Heart left ventricle (tissue), 16 donors: ENCODE data around the gene VTI1A. TPM values are rescaled to one million over a fixed set of nuclear protein-coding genes. Genes with fewer than 3 reads are reported as not detected.

Experiments used
- ATAC-seq, 4 donors: fragments of 200-7000 bp; cut with Tn5 transposase; one replicate each; pipeline ENCODE4 v1.9.1; 2020 to 2022; ENCODE audit warnings: moderate library complexity in 4 of 4, mild to moderate bottlenecking in 3 of 4, moderate number of reproducible peaks in 1 of 4
- DNase-seq, 5 donors: peaks; one replicate each; pipeline ENCODE4 v3.0.0-alpha.2; 2020
- H3K27ac ChIP-seq, 12 donors: fragments of 200-600 bp; sonication (generic) in 4 of 12; one replicate each; pipeline versions ENCODE4 v1.5.0 to v1.8.0; 2016 to 2022; ENCODE audit warnings: mild to moderate bottlenecking in 2 of 12
- H3K27me3 ChIP-seq, 9 donors: fragments of 200-600 bp; sonication (generic) in 2 of 9; one replicate each; pipeline versions ENCODE4 v1.5.1 to v1.8.0; 2016 to 2022; ENCODE audit warnings: mild to moderate bottlenecking in 3 of 9
- H3K36me3 ChIP-seq, 9 donors: fragments of 200-600 bp; sonication (generic) in 2 of 9; one replicate each; pipeline versions ENCODE4 v1.5.0 to v1.8.0; 2018 to 2022; ENCODE audit warnings: mild to moderate bottlenecking in 2 of 9
- H3K4me1 ChIP-seq, 12 donors: fragments of 200-600 bp; sonication (generic) in 4 of 12; one replicate each; pipeline versions ENCODE4 v1.5.0 to v1.8.0; 2016 to 2022; ENCODE audit warnings: mild to moderate bottlenecking in 3 of 12
- H3K4me3 ChIP-seq, 12 donors: fragments of 200-600 bp; sonication (generic) in 4 of 12; one replicate each; pipeline versions ENCODE4 v1.5.0 to v1.8.0; 2017 to 2022; ENCODE audit warnings: mild to moderate bottlenecking in 9 of 12, moderate library complexity in 4 of 12
- H3K9me3 ChIP-seq, 12 donors: fragments of 200-600 bp; sonication (generic) in 4 of 12; one replicate each; pipeline versions ENCODE4 v1.5.0 to v1.8.0; 2016 to 2022; ENCODE audit warnings: mild to moderate bottlenecking in 1 of 12
- POLR2A ChIP-seq, 2 donors: fragments of 450-650 bp; IDR thresholded peaks; one replicate each; pipeline ENCODE4 v1.6.1; 2017; ENCODE audit warnings: antibody characterized with exemption in 2 of 2, mild to moderate bottlenecking in 2 of 2, moderate library complexity in 2 of 2
- WGBS, 4 donors: extraction: QIAGEN DNeasy Blood & Tissue Kit in 2 of 4; methylation state at CpG; one replicate each; pipeline versions ENCODE4 v1.1.5 to v1.1.7; 2013 to 2018; 5-methylcytosine and 5-hydroxymethylcytosine counted together
- intact Hi-C, 10 donors: fragments of 100-400 bp; cut with DNase I; formaldehyde crosslinking; loops; one replicate each; pipeline versions ENCODE4 v1.11.1 to v1.14.2; 2022
- polyA plus RNA-seq, 2 donors: library from polyadenylated mRNA; stranded (reverse); fragments of 200-250 nt; gene quantifications; one replicate each; pipeline ENCODE4 v1.2.3, GENCODE V29; 2013
- total RNA-seq, 9 donors: library from RNA; depleted of rRNA in 2 of 9; stranded (reverse); fragments of >200 nt in 2 of 9; fragmentation: NEBNext Ultra II Directional in 3 of 9; extraction: Animal tissue kit (Norgen Biotek cat#: 25700) in 3 of 9; gene quantifications; one replicate each; pipeline versions ENCODE4 v1.1.0 to v1.2.4, GENCODE V29; 2016 to 2023
- TF ChIP-seq, protein P1 (sequence below), 12 donors: fragments of 200-600 bp; sonication (generic) in 4 of 12; IDR thresholded peaks; one replicate each; pipeline versions ENCODE4 v1.5.0 to v1.8.0; 2018 to 2022; ENCODE audit warnings: antibody characterized with exemption in 12 of 12, mild to moderate bottlenecking in 5 of 12
- donor health status: ischemic (EF 13 %, LVEDD 7.1; RV severe dilation, severe dysfunction).
- donor health status: healthy with polysubstance abuse.
- donor health status: DM: no; HTN: yes; CAD: no.
- donor health status: DM: no; HTN: no; CAD: no.
- donor health status: ischemic (EF 25% LVEDD 6.9; RV normal size, moderate dysfunction).
- donor health status: ischemic (EF 25% LVEDD 5.7; RV mildly dilated, moderate dysfunction).
- donor health status: healthy.
- donor health status: DM: yes; HTN: yes; CAD: no.
- donor health status: ischemic (EF 35%, LVEDD 5.7; RV mildly dilated, moderate dysfunction).
- donor health status: nonischemic (EF 11% LVEDD 7.7; RV severe dilation, severe dysfunction).
- donor health status: DM: yes; HTN: yes; CAD: no.
- donor health status: PGD.
- donor health status: ischemic (EF 29% LVEDD 5.4; RV normal size, mild dysfunction).
- donor health status: nonischemic (EF 23%, LVEDD 6.1; RV moderate dilation, normal function).

Gene VTI1A
- total and polyA plus RNA-seq, 11 donors = 6.0 to 33.1 (median 23.2) TPM

DNA sequence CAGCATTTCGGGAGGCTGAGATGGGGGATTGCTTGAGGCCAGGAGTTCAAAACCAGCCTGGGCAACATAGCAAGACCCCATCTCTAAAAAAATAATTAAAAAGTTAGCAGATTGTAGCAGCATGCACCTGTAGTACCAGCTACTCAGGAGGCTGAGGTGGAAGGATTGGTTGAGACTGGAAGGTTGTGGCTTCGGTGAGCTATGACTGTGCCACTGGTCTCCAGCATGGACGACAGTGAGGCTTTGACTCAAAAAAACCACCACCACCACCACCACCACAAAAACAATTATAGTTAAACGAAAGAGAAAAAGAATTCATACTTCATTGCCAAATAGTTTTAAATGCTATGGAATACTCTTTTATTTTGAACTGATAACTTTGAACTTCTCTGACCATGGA is 63.4 kb downstream of the VTI1A start:
- H3K9me3 ChIP-seq = no peaks in the 10 kb centered on the region
- WGBS, 4 donors = 94 to 95% (median 95%) methylated on average over 4 of the region's 4 CpGs
- no peaks in the 10 kb centered on the region for H3K27me3 ChIP-seq
- no peak for DNase-seq
- intact Hi-C loops = no loop called here
- no peak overlapping the region for H3K4me3 ChIP-seq
- peaks cover 0 to 9% (median 0%) of the 10 kb centered on the region in 12 donors for H3K4me1 ChIP-seq
- no peak for ATAC-seq
- TF ChIP-seq, protein P1, sequence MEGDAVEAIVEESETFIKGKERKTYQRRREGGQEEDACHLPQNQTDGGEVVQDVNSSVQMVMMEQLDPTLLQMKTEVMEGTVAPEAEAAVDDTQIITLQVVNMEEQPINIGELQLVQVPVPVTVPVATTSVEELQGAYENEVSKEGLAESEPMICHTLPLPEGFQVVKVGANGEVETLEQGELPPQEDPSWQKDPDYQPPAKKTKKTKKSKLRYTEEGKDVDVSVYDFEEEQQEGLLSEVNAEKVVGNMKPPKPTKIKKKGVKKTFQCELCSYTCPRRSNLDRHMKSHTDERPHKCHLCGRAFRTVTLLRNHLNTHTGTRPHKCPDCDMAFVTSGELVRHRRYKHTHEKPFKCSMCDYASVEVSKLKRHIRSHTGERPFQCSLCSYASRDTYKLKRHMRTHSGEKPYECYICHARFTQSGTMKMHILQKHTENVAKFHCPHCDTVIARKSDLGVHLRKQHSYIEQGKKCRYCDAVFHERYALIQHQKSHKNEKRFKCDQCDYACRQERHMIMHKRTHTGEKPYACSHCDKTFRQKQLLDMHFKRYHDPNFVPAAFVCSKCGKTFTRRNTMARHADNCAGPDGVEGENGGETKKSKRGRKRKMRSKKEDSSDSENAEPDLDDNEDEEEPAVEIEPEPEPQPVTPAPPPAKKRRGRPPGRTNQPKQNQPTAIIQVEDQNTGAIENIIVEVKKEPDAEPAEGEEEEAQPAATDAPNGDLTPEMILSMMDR (IDR thresholded peaks at IDR 0.05) = no peak
- no peak for TF ChIP-seq POLR2A (IDR thresholded peaks at IDR 0.05)
- H3K27ac ChIP-seq = no peak overlapping the region
- H3K36me3 ChIP-seq = no peaks in the 10 kb centered on the region

DNA sequence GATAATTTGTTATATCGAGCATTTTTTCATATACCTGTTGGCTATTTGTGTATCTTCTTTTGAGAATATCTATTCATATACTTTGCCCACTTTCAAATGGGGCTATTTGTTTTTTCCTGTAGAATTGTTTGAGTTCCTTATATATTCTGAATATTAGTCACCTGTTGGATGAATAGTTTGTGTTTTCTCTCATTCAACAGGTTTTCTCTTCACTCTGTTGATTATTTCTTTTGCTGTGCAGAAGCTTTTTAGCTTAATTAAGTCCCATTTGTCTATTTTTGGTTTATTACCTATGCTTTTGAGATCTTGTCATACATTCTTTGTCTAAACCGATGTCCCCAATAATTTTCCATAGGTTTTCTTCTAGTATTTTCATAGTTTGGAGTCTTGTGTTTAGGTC is 65.3 kb downstream of the VTI1A start:
- Histone ChIP-seq H3K27ac (no peak overlapping the region), H3K4me3 (no peak overlapping the region), H3K9me3 (no peaks in the 10 kb centered on the region), H3K27me3 (no peaks in the 10 kb centered on the region), H3K36me3 (no peaks in the 10 kb centered on the region), H3K4me1 (peaks cover 0 to 5% (median 0%) of the 10 kb centered on the region in 12 donors)
- DNase-seq = no peak
- intact Hi-C loops = no loop called here
- 95 to 98% (median 97%) methylated on average over 2 of the region's 2 CpGs for WGBS, 4 donors
- ATAC-seq = no peak
- TF ChIP-seq POLR2A (IDR thresholded peaks at IDR 0.05) = no peak
- TF ChIP-seq, protein P1 (IDR thresholded peaks at IDR 0.05) = no peak

DNA sequence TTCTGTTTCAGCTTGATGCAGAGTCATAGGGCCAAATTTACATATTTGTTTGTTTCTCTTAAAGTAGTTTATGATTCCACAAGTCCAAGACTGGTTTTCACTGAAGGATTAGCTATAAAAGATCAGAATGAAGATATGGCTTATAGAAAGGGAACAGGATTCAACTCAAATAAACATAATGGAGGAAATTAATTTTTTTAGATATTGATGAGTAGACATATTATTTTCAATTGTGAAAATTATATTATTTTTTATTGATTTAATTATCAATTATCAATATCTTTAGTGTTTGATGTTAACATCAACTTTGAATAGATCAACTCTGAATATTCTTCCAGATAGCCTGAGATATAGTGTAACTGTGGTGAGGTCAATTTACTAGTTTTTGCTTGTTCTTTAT is 68.1 kb downstream of the VTI1A start:
- Histone ChIP-seq H3K4me1 (peaks cover 0 to 3% (median 0%) of the 10 kb centered on the region in 12 donors), H3K27ac (no peak overlapping the region), H3K27me3 (no peaks in the 10 kb centered on the region), H3K36me3 (no peaks in the 10 kb centered on the region), H3K9me3 (no peaks in the 10 kb centered on the region), H3K4me3 (no peak overlapping the region)
- ATAC-seq (no peak), DNase-seq (no peak)
- TF ChIP-seq POLR2A (IDR thresholded peaks at IDR 0.05) = no peak
- TF ChIP-seq, protein P1 (IDR thresholded peaks at IDR 0.05) = no peak
- intact Hi-C loops = no loop called here

DNA sequence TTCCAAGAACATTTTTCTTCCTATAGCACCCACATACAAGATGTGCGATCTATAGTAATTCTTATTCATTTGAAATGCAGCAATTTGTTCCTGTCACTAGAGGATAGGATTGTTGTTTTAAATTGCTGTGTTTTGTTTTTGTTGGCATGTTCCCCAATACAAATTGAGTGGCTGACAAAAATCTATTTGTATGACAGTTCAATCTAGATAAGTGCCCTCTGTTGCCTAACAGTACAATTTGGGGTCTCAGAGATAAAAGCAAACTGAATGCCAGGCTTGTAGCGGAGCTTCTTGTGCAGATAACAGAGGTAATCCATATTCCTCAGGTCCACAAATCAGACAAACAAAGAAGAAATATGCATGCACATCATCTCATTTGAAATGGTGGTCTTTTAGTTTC is 68.8 kb downstream of the VTI1A start:
- TF ChIP-seq, protein P1 (IDR thresholded peaks at IDR 0.05) = no peak
- TF ChIP-seq POLR2A (IDR thresholded peaks at IDR 0.05) = no peak
- intact Hi-C loops = no loop called here
- Histone ChIP-seq H3K4me3 (no peak overlapping the region), H3K27me3 (no peaks in the 10 kb centered on the region), H3K27ac (no peak overlapping the region), H3K36me3 (no peaks in the 10 kb centered on the region), H3K9me3 (no peaks in the 10 kb centered on the region), H3K4me1 (peaks cover 0 to 5% (median 0%) of the 10 kb centered on the region in 12 donors)
- no peak for DNase-seq
- no peak for ATAC-seq
- 76 to 92% (median 91%) methylated on average over 2 of the region's 2 CpGs for WGBS, 4 donors
